Hepatocyte (in vitro differentiated cells): ENCODE measurements around the gene KCNK6. TPM values are rescaled to one million over a fixed set of nuclear protein-coding genes. Genes with fewer than 3 reads are reported as not detected.

ENCODE experiments used
- DNase-seq: peaks from one replicate; pipeline ENCODE4 v3.0.0-alpha.2; 2016; ENCODE audit warnings: low spot score
- H2AFZ ChIP-seq: fragments of 200-600 bp; sonication (generic); 2 replicates; pipeline ENCODE4 v1.6.0; 2016; ENCODE audit warnings: antibody characterized with exemption, mild to moderate bottlenecking
- H3K27ac ChIP-seq: fragments of 200-600 bp; sonication (generic); 2 replicates; pipeline ENCODE4 v1.5.1; 2016; ENCODE audit warnings: mild to moderate bottlenecking
- H3K27me3 ChIP-seq: fragments of 200-600 bp; sonication (generic); 2 replicates; pipeline ENCODE4 v1.6.1; 2016
- H3K36me3 ChIP-seq: fragments of 200-600 bp; sonication (generic); replicated peaks from 2 replicates; pipeline ENCODE4 v1.5.1; 2016; ENCODE audit warnings: low read depth; ENCODE audit not compliant: insufficient read depth
- H3K4me1 ChIP-seq: fragments of 200-600 bp; sonication (generic); 2 replicates; pipeline ENCODE4 v1.5.1; 2016; ENCODE audit warnings: mild to moderate bottlenecking, moderate library complexity; ENCODE audit not compliant: insufficient read depth
- H3K4me2 ChIP-seq: fragments of 200-600 bp; sonication (generic); 2 replicates; pipeline ENCODE4 v1.6.0; 2016
- H3K4me3 ChIP-seq: fragments of 200-600 bp; sonication (generic); 2 replicates; pipeline ENCODE4 v1.5.1; 2016; ENCODE audit warnings: mild to moderate bottlenecking
- H3K79me2 ChIP-seq: fragments of 200-600 bp; sonication (generic); 2 replicates; pipeline ENCODE4 v1.6.0; 2017; ENCODE audit warnings: mild to moderate bottlenecking
- H3K9me2 ChIP-seq: fragments of 200-600 bp; sonication (generic); replicated peaks from 2 replicates; pipeline ENCODE4 v1.6.0; 2017; ENCODE audit warnings: mild to moderate bottlenecking; ENCODE audit not compliant: insufficient read depth
- H3K9me3 ChIP-seq: fragments of 200-600 bp; sonication (generic); 2 replicates; pipeline ENCODE4 v1.5.1; 2016; ENCODE audit warnings: low read depth, mild to moderate bottlenecking
- H4K20me1 ChIP-seq: fragments of 200-600 bp; sonication (generic); 2 replicates; pipeline ENCODE4 v1.6.0; 2016; ENCODE audit warnings: mild to moderate bottlenecking; ENCODE audit not compliant: insufficient read depth, poor library complexity, severe bottlenecking
- CTCF ChIP-seq: fragments of 200-600 bp; sonication (generic); IDR thresholded peaks from 2 replicates; pipeline ENCODE4 v1.5.1; 2016; ENCODE audit warnings: antibody characterized with exemption, mild to moderate bottlenecking; ENCODE audit not compliant: poor library complexity
- EZH2 ChIP-seq: fragments of 200-600 bp; sonication (generic); IDR thresholded peaks from 2 replicates; pipeline ENCODE4 v1.6.1; 2016; ENCODE audit warnings: antibody characterized with exemption, mild to moderate bottlenecking, borderline replicate concordance
- EZH2phosphoT487 ChIP-seq: fragments of 200-600 bp; sonication (generic); IDR thresholded peaks from one replicate; pipeline ENCODE4 v1.6.1; 2018; ENCODE audit warnings: antibody characterized with exemption, mild to moderate bottlenecking, low read depth, moderate library complexity; ENCODE audit not compliant: unreplicated experiment, severe bottlenecking
- WGBS: methylation state at CpG from one replicate; pipeline ENCODE4 v1.1.6; 2016; ENCODE audit warnings: low lambda C conversion rate; ENCODE audit errors: missing lambda C conversion rate; 5-methylcytosine and 5-hydroxymethylcytosine counted together
- polyA plus RNA-seq: library from polyadenylated mRNA; unstranded; fragments of >200 nt; fragmentation: Nextera tagmentation; extraction: Ambion mirVana; gene quantifications from 2 replicates; pipeline ENCODE4 v1.2.1, GENCODE V29; 2016
- total RNA-seq: library from RNA; depleted of rRNA; stranded (reverse); fragments of >200 nt; gene quantifications from 2 replicates; pipeline ENCODE4 v1.2.3, GENCODE V29; 2014

The KCNK6 gene
- total and polyA plus RNA-seq, 2 experiments from 2014 or later, result 9.0 to 16.0 TPM

- no peaks in the 10 kb centered on the region for H3K36me3 ChIP-seq
- 80% methylated on average over 2 of the region's 2 CpGs for WGBS
- H3K4me3 ChIP-seq, result no peak overlapping the region
- DNase-seq, result no peak
- TF ChIP-seq EZH2 (no peak), CTCF (no peak), EZH2phosphoT487 (no peak)
- H3K27ac ChIP-seq, result no peak overlapping the region
- no peak overlapping the region for H3K4me2 ChIP-seq
- no peak overlapping the region for H2AFZ ChIP-seq
- no peaks in the 10 kb centered on the region for H3K9me3 ChIP-seq
- no peaks in the 10 kb centered on the region for H3K9me2 ChIP-seq
- H3K4me1 ChIP-seq, result no peaks in the 10 kb centered on the region
- H4K20me1 ChIP-seq, result no peaks in the 10 kb centered on the region
- no peaks in the 10 kb centered on the region for H3K79me2 ChIP-seq
- no peaks in the 10 kb centered on the region for H3K27me3 ChIP-seq
Observed at GRCh38 chr19:38369584-38369983, 49.9 kb downstream of the KCNK6 start.

DNA sequence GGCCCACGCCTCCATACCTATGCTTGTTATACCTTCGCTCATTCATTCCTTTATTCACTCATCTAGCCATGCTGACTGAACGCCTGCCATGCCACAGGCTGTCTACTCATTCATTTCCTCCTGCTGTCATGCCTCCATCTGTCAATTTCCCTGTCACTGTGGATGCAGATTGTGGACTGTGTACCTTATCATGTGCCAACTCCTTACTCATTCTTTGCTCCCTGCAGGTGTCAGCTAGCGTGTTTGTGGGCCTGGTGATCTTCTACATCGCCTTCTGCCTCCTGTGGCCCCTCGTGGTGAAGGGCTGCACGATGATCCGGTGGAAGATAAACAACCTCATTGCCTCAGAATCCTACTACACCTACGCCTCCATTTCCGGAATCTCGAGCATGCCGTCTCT, 50.7 kb downstream of the KCNK6 start:
- no peaks in the 10 kb centered on the region for H4K20me1 ChIP-seq
- H3K4me1 ChIP-seq, result no peaks in the 10 kb centered on the region
- no peaks in the 10 kb centered on the region for H3K9me3 ChIP-seq
- no peak for DNase-seq
- WGBS, result 72% methylated on average over 12 of the region's 12 CpGs
- H3K27me3 ChIP-seq, result no peaks in the 10 kb centered on the region
- no peak overlapping the region for H2AFZ ChIP-seq
- H3K4me2 ChIP-seq, result no peak overlapping the region
- H3K9me2 ChIP-seq, result no peaks in the 10 kb centered on the region
- H3K36me3 ChIP-seq, result no peaks in the 10 kb centered on the region
- TF ChIP-seq CTCF (no peak), EZH2phosphoT487 (no peak), EZH2 (no peak)
- no peak overlapping the region for H3K27ac ChIP-seq
- H3K4me3 ChIP-seq, result no peak overlapping the region
- H3K79me2 ChIP-seq, result peaks cover 4% of the 10 kb centered on the region

DNA sequence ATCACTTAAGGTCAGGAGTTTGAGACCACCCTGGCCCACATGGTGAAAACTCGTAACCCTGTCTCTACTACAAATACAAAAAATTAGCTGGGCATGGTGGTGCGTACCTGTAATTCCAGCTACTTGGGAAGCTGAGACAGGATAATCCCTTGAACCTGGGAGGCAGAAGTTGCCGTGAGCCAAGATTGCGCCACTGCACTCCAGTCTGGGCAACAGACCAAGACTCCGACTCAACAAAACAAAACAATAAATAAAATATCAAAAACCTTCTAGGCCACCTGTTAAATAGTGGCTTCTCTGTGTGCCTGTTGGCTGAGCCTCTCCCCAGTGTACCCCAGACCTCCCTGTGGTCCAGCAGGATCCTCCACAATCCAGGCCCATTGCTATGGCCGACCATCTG, 51.4 kb downstream of the KCNK6 start:
- Histone ChIP-seq H3K36me3 (no peaks in the 10 kb centered on the region), H4K20me1 (peaks cover 1% of the 10 kb centered on the region), H3K79me2 (peaks cover 12% of the 10 kb centered on the region), H3K4me1 (peaks cover 7% of the 10 kb centered on the region), H3K27me3 (no peaks in the 10 kb centered on the region), H3K27ac (no peak overlapping the region), H3K4me3 (no peak overlapping the region), H2AFZ (no peak overlapping the region), H3K9me3 (no peaks in the 10 kb centered on the region), H3K9me2 (no peaks in the 10 kb centered on the region), H3K4me2 (no peak overlapping the region)
- no peak for TF ChIP-seq EZH2
- TF ChIP-seq EZH2phosphoT487, result no peak
- TF ChIP-seq CTCF, result no peak
- WGBS, result 88% methylated on average over 6 of the region's 6 CpGs
- no peak for DNase-seq

GRCh38 chr19:38373907-38374331, 54.3 kb downstream of the KCNK6 start:
- H2AFZ ChIP-seq, result peak overlapping the region; percentile 67
- H3K9me2 ChIP-seq, result no peaks in the 10 kb centered on the region
- H3K36me3 ChIP-seq, result no peaks in the 10 kb centered on the region
- peaks cover 10% of the 10 kb centered on the region for H3K4me1 ChIP-seq
- H3K27ac ChIP-seq, result peak overlapping the region; percentile 86
- no peak for DNase-seq
- peaks cover 25% of the 10 kb centered on the region for H4K20me1 ChIP-seq
- WGBS, result 78% methylated on average over 6 of the region's 6 CpGs
- no peaks in the 10 kb centered on the region for H3K27me3 ChIP-seq
- H3K79me2 ChIP-seq, result peaks cover 39% of the 10 kb centered on the region
- peak overlapping the region; percentile 10 for H3K4me3 ChIP-seq
- peak overlapping the region; percentile 73 for H3K4me2 ChIP-seq
- TF ChIP-seq EZH2phosphoT487 (no peak), EZH2 (no peak), CTCF (no peak)
- H3K9me3 ChIP-seq, result no peaks in the 10 kb centered on the region
